Measurements from ENCODE around the gene TMEM176B. TPM values are rescaled to one million over a fixed set of nuclear protein-coding genes. Genes with fewer than 3 reads are reported as not detected.
"Not testable (repeated sequence)": the region's sequence is repeated elsewhere in the genome, so short reads cannot be mapped to it uniquely, and the experiment has no call there.

Gene TMEM176B
- total RNA-seq, 1 experiment from 2014 or later, result not detected

GRCh38 chr7:150830937-150831336 lies 30.8 kb upstream of the TMEM176B start:
- DNase-seq, result no peak
- no peaks in the 10 kb centered on the region for H3K4me1 ChIP-seq

GRCh38 chr7:150829426-150829825 lies 29.3 kb upstream of the TMEM176B start:
- H3K4me1 ChIP-seq, result no peaks in the 10 kb centered on the region
- no peak overlapping the region for H3K27ac ChIP-seq
- no peak for DNase-seq
- H3K36me3 ChIP-seq, result no peaks in the 10 kb centered on the region
- H3K4me3 ChIP-seq, result no peak overlapping the region
- H3K9me3 ChIP-seq (replicated peaks), result no peaks in the 10 kb centered on the region
- no peaks in the 10 kb centered on the region for H3K27me3 ChIP-seq

More at GRCh38 chr7:150830937-150831336, 30.8 kb upstream of the TMEM176B start:
- no peak overlapping the region for H3K27ac ChIP-seq
- H3K36me3 ChIP-seq, result no peaks in the 10 kb centered on the region
- no peak overlapping the region for H3K4me3 ChIP-seq
- H3K27me3 ChIP-seq, result no peaks in the 10 kb centered on the region
- no peaks in the 10 kb centered on the region for H3K9me3 ChIP-seq (replicated peaks)

- Histone ChIP-seq H3K4me1 (no peaks in the 10 kb centered on the region), H3K4me3 (no peak overlapping the region), H3K36me3 (no peaks in the 10 kb centered on the region), H3K9me3 (replicated peaks) (no peaks in the 10 kb centered on the region), H3K27ac (no peak overlapping the region), H3K27me3 (no peaks in the 10 kb centered on the region)
- no peak for DNase-seq
Measured at GRCh38 chr7:150828384-150828783, 28.2 kb upstream of the TMEM176B start.

GRCh38 chr7:150826061-150826849 lies 26.1 kb upstream of the TMEM176B start:
- no peaks in the 10 kb centered on the region for H3K27me3 ChIP-seq
- DNase-seq, result no peak

GRCh38 chr7:150824379-150825177 lies 24.4 kb upstream of the TMEM176B start:
- Histone ChIP-seq H3K9me3 (replicated peaks) (no peaks in the 10 kb centered on the region), H3K27me3 (no peaks in the 10 kb centered on the region), H3K36me3 (no peaks in the 10 kb centered on the region), H3K4me1 (no peaks in the 10 kb centered on the region), H3K27ac (no peak overlapping the region), H3K4me3 (no peak overlapping the region)
- DNase-seq, result no peak

More at GRCh38 chr7:150826061-150826849, 26.1 kb upstream of the TMEM176B start:
- H3K9me3 ChIP-seq (replicated peaks), result no peaks in the 10 kb centered on the region
- no peaks in the 10 kb centered on the region for H3K4me1 ChIP-seq
- no peak overlapping the region for H3K27ac ChIP-seq
- no peak overlapping the region for H3K4me3 ChIP-seq
- H3K36me3 ChIP-seq, result no peaks in the 10 kb centered on the region

DNA sequence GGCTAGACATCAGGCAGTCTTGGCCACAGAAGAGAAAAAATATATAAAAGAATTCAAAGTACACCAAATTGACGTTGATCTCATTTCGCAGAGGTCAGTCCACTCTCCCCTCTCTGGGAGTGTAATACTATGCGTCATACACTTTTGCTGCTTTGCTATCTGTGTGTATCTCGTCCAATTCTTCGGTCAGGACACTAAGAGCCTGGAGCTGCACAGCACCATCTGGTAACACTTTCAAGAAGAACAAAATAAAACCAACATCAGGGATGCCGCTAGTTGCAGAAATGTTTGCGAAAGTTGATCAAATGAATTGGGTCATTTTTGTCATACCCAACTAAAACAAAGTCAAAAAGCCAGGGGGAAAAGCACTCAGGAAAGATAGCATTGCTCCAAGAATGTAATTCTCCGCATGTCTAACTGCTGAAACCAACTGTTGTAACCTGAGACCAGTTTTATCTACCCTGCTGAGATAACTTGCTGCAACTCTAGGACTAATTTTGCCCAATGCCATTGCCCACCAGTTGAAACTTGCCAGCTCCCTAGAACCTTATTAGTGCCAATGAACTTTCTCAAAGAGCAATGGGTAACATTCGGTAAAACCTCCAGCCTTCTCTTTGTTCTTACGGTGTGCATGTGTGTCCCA lies 23.4 kb upstream of the TMEM176B start:
- H3K9me3 ChIP-seq (replicated peaks), result no peaks in the 10 kb centered on the region
- DNase-seq, result no peak
- no peak overlapping the region for H3K27ac ChIP-seq
- no peak overlapping the region for H3K4me3 ChIP-seq
- H3K4me1 ChIP-seq, result no peaks in the 10 kb centered on the region
- no peaks in the 10 kb centered on the region for H3K36me3 ChIP-seq
- H3K27me3 ChIP-seq, result no peaks in the 10 kb centered on the region

- Histone ChIP-seq H3K9me3 (replicated peaks) (no peaks in the 10 kb centered on the region), H3K27ac (no peak overlapping the region), H3K4me3 (no peak overlapping the region), H3K4me1 (no peaks in the 10 kb centered on the region), H3K27me3 (no peaks in the 10 kb centered on the region), H3K36me3 (no peaks in the 10 kb centered on the region)
- DNase-seq, result no peak
Measured at GRCh38 chr7:150823043-150823442, 22.9 kb upstream of the TMEM176B start.

- H3K27ac ChIP-seq, result no peak overlapping the region
- H3K27me3 ChIP-seq, result peaks cover 3% of the 10 kb centered on the region; the same call in 1 of the 2 replicates
- no peaks in the 10 kb centered on the region for H3K4me1 ChIP-seq
- no peak for DNase-seq
- no peak overlapping the region for H3K4me3 ChIP-seq
- H3K36me3 ChIP-seq, result no peaks in the 10 kb centered on the region
- peaks cover 6% of the 10 kb centered on the region; the same call in 1 of the 2 replicates for H3K9me3 ChIP-seq (replicated peaks)
Measured at GRCh38 chr7:150820578-150821198, 20.5 kb upstream of the TMEM176B start.

GRCh38 chr7:150820148-150820547 lies 20.0 kb upstream of the TMEM176B start:
- H3K36me3 ChIP-seq, result no peaks in the 10 kb centered on the region
- peaks cover 3% of the 10 kb centered on the region; the same call in 1 of the 2 replicates for H3K27me3 ChIP-seq
- H3K27ac ChIP-seq, result no peak overlapping the region
- no peak overlapping the region for H3K4me3 ChIP-seq
- peaks cover 6% of the 10 kb centered on the region; the same call in 1 of the 2 replicates for H3K9me3 ChIP-seq (replicated peaks)
- DNase-seq, result no peak
- no peaks in the 10 kb centered on the region for H3K4me1 ChIP-seq

DNA sequence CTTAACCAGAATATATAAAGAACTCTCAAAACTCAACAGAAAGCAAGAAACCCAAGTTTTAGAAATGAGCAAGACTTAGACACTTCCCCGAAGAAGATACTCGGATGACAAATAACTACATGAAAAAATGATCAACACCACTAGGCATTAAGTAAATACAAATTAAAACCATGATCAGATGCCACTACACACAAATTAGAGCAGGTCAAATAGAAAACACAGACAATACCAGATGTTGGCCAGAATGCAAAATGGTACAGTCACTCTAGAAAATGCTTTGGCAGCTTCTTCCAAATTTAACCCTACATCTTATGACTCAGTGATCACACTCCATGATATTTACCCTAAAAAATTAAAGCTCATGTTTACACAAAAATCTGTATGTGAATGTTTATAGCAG lies 18.8 kb upstream of the TMEM176B start:
- Histone ChIP-seq H3K27ac (no peak overlapping the region), H3K4me1 (no peaks in the 10 kb centered on the region), H3K9me3 (replicated peaks) (peaks cover 6% of the 10 kb centered on the region; the same call in 1 of the 2 replicates), H3K36me3 (no peaks in the 10 kb centered on the region), H3K4me3 (no peak overlapping the region), H3K27me3 (peaks cover 3% of the 10 kb centered on the region; the same call in 1 of the 2 replicates)
- DNase-seq, result no peak

DNA sequence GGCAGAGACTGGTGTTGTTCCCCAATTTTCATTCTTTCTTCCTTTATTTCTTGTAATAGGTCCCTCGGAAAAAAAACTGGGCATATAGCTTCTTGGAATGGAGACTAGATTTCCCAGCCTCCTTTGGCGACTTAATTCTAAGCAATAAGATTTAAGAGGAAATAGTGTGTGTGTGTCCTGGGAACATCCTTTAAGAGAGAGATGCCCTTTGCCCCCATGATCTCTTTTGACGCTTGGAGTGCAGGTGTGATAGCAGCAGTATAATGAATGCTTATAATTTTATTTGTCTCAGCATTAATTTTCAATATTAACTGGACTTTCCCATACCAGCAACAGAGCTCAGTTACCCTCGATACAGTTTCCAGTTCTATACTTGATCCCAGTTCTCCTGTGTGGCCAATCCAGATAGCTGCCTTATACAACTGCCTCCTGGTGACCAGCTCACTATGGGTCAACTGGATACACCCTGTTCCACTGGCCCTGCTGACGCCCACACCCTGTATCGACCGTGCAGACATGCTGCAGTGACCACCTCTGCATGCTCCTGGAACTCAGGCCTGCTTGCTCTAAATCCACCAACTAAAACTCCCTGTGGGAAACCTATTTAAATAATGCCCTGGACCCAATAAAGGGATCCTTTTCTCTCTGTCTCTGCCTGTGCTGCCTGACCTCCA lies 14.3 kb upstream of the TMEM176B start:
- H3K4me1 ChIP-seq, result no peaks in the 10 kb centered on the region
- no peak overlapping the region for H3K4me3 ChIP-seq
- peaks cover 6% of the 10 kb centered on the region; the same call in 1 of the 2 replicates for H3K9me3 ChIP-seq (replicated peaks)
- no peak for DNase-seq
- H3K27ac ChIP-seq, result no peak overlapping the region
- no peaks in the 10 kb centered on the region for H3K36me3 ChIP-seq
- H3K27me3 ChIP-seq, result peaks cover 3% of the 10 kb centered on the region; the same call in 1 of the 2 replicates

DNA sequence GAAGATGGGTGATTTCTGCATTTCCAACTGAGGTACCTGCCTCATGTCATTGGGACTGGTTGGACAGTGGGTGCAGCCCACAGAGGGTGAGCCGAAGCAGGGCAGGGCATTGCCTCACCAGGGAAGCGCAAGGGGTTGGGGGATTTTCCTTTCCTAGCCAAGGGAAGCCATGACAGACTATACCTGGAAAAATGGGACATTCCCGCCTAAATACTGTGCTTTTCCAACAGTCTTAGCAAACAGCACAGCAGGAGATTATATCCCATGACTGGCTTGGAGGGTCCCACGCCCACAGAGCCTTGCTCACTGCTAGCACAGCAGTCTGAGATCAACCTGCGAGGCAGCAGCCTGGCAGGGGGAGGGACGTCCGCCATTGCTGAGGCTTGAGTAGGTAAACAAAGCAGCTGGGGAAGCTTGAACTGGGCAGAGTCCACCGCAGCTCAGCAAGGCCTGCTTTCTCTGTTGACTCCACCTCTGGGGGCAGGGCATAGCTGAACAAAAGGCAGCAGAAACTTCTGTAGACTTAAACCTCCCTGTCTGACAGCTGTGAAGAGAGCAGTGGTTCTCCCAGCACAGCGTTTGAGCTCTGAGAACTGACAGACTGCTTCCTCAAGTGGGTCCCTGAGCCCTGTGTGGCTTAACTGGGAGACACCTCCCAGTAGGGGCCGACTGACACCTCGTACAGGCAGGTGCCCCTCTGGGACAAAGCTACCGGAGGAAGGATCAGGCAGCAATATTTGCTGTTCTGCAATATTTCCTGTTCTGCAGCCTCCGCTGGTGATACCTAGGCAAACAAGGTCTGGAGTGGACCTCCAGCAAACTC lies 7.7 kb upstream of the TMEM176B start:
- H3K27ac ChIP-seq; H3K4me1 ChIP-seq; DNase-seq; H3K27me3 ChIP-seq; H3K9me3 ChIP-seq (replicated peaks); H3K4me3 ChIP-seq; H3K36me3 ChIP-seq: not testable (repeated sequence)

DNA sequence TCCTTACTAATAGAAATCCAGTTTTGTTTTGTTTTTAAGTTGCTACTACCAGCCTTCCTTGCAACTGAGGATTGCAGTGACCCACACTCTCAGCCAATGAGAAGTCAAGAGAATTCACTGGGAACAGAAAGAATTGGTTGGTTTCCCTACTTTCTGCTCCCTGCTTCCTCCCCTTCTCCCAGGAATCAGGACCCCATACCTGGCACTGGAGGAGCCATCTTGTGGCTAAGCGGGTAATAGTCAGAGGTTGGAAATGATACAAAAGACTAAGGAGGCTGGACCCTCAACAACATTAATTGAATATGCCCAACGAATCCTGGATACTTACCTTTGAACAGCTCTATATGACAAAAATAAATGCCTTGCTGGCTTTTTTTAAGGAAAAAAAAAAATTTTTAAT lies 6.7 kb upstream of the TMEM176B start:
- no peaks in the 10 kb centered on the region for H3K9me3 ChIP-seq (replicated peaks)

More for the DNA sequence above, 6.7 kb upstream of the TMEM176B start:
- H3K36me3 ChIP-seq, result no peaks in the 10 kb centered on the region
- DNase-seq, result no peak
- H3K27ac ChIP-seq, result no peak overlapping the region
- no peaks in the 10 kb centered on the region for H3K4me1 ChIP-seq
- H3K27me3 ChIP-seq, result peaks cover 3% of the 10 kb centered on the region; the same call in 1 of the 2 replicates
- H3K4me3 ChIP-seq, result no peak overlapping the region
